K562 (cell line): Measurements from ENCODE around the gene USP35. TPM values are rescaled to one million over a fixed set of nuclear protein-coding genes. Genes with fewer than 3 reads are reported as not detected.

Experiments
- ATAC-seq: fragments of 200-7000 bp; cut with Tn5 transposase; 3 replicates; pipeline ENCODE4 v1.9.1; 2020; ENCODE audit warnings: moderate library complexity
- BruUV-seq: library from RNA; stranded (reverse); fragments of 400-500 nt; replicated peaks from 2 replicates; lab custom pipeline; 2021; lab: Mats Ljungman, UMichigan
- CTCF ChIA-PET: fragments of 300-600 bp; formaldehyde crosslinking; extraction: SDS; loops from one replicate; lab custom pipeline; 2021; ENCODE audit warnings: low intra/inter-chr PET ratio; lab: Yijun Ruan, JAX
- POLR2A ChIA-PET: fragments of 300-600, 350-650 bp; sonication (Branson Sonifier 250); formaldehyde crosslinking; extraction: SDS; loops from one replicate; lab custom pipeline; 2021; ENCODE audit warnings: antibody characterized with exemption, inconsistent platforms; lab: Yijun Ruan, JAX
- DNase-seq, 4 experiments: peaks; one replicate each; pipeline versions ENCODE4 v3.0.0 to v3.0.0-alpha.2; 2011 to 2018; ENCODE audit warnings: low spot score in 3 of 4, mixed read lengths in 3 of 4; ENCODE audit errors: extremely low read depth in 1 of 4
- FAIRE-seq: peaks from 2 replicates; lab custom pipeline; 2011; peaks lifted over from hg19 to GRCh38; lab: Jason Lieb, UNC
- H2AFZ ChIP-seq: 2 replicates; pipeline ENCODE4 v1.6.0; 2011; ENCODE audit warnings: low read depth, low read length, control low read depth, inconsistent platforms
- H3K27ac ChIP-seq: fragments of 200-600 bp; 3 replicates; pipeline ENCODE4 v1.8.0; 2011; ENCODE audit warnings: low read depth, mild to moderate bottlenecking, control low read depth, inconsistent platforms, low read length, moderate library complexity, mixed read lengths; ENCODE audit errors: extremely low read depth
- H3K27me3 ChIP-seq, 2 experiments: fragments of 300-600 bp in 1 of 2; 2 replicates in 1 of 2; 3 replicates in 1 of 2; pipeline versions ENCODE4 v1.6.0 to v1.8.0; 2011; ENCODE audit warnings: inconsistent platforms in 2 of 2, low read length in 2 of 2, mild to moderate bottlenecking in 1 of 2, mixed read lengths in 1 of 2, moderate library complexity in 1 of 2; ENCODE audit not compliant: control insufficient read depth in 2 of 2, insufficient read depth in 2 of 2
- H3K36me3 ChIP-seq: fragments of 300-600 bp; 3 replicates; pipeline ENCODE4 v1.8.0; 2011; ENCODE audit warnings: mild to moderate bottlenecking, low read length, inconsistent platforms; ENCODE audit not compliant: control insufficient read depth, insufficient read depth
- H3K4me1 ChIP-seq, 2 experiments: fragments of 200-600 bp in 1 of 2; replicated peaks in 1 of 2; 2 replicates in 1 of 2; 3 replicates in 1 of 2; pipeline versions ENCODE4 v1.5.1 to v1.8.0; 2011; ENCODE audit warnings: inconsistent platforms in 2 of 2, low read length in 2 of 2, mild to moderate bottlenecking in 1 of 2, mixed read lengths in 1 of 2, moderate library complexity in 1 of 2; ENCODE audit not compliant: control insufficient read depth in 2 of 2, insufficient read depth in 2 of 2
- H3K4me2 ChIP-seq: 2 replicates; pipeline ENCODE4 v1.6.1; 2011; ENCODE audit warnings: low read length, control low read depth, inconsistent platforms, mixed read lengths; ENCODE audit not compliant: insufficient read depth
- H3K4me3 ChIP-seq: fragments of 200-600 bp; sonication (generic), shearing (Covaris generic); 2 replicates; pipeline ENCODE4 v1.5.1; 2016; ENCODE audit warnings: control low read depth, inconsistent platforms
- H3K79me2 ChIP-seq: fragments of 200-600 bp; 3 replicates; pipeline ENCODE4 v1.8.0; 2011; ENCODE audit warnings: low read length, inconsistent platforms; ENCODE audit not compliant: control insufficient read depth, insufficient read depth
- H3K9ac ChIP-seq, 2 experiments: 2 replicates each; pipeline versions ENCODE4 v1.6.0 to v1.6.1; 2011; ENCODE audit warnings: low read depth in 2 of 2, low read length in 2 of 2, control low read depth in 1 of 2, inconsistent platforms in 1 of 2, mild to moderate bottlenecking in 1 of 2, mixed read lengths in 1 of 2; ENCODE audit not compliant: insufficient read depth in 1 of 2
- H3K9me1 ChIP-seq: one replicate; pipeline ENCODE4 v1.6.0; 2011; ENCODE audit warnings: inconsistent platforms, mild to moderate bottlenecking, low read length, moderate library complexity; ENCODE audit not compliant: control insufficient read depth, insufficient read depth
- H3K9me3 ChIP-seq: replicated peaks from 2 replicates; pipeline ENCODE4 v1.5.1; 2011; ENCODE audit warnings: low read depth, low read length, inconsistent platforms; ENCODE audit not compliant: control insufficient read depth, insufficient read depth
- H4K20me1 ChIP-seq: replicated peaks from 2 replicates; pipeline ENCODE4 v1.6.1; 2011; ENCODE audit warnings: low read length, inconsistent platforms, mixed read lengths; ENCODE audit not compliant: control insufficient read depth, insufficient read depth
- NFIC ChIP-seq: fragments of 450-650 bp; IDR thresholded peaks from 2 replicates; pipeline ENCODE4 v1.6.1; 2017; ENCODE audit warnings: mild to moderate bottlenecking, inconsistent platforms
- RAD21 ChIP-seq, 2 experiments: fragments of 250-450 bp in 1 of 2; fragments of 450-650 bp in 1 of 2; sonication (Bioruptor Pico) in 1 of 2; formaldehyde crosslinking in 1 of 2; IDR thresholded peaks in 1 of 2; conservative IDR thresholded peaks in 1 of 2; 2 replicates each; pipeline versions ENCODE4 v1.4.0 to v1.8.0; 2020 to 2022; ENCODE audit warnings: mild to moderate bottlenecking in 2 of 2, moderate library complexity in 1 of 2
- RCOR1 ChIP-seq, 2 experiments: IDR thresholded peaks; 2 replicates each; pipeline ENCODE4 v1.6.1; 2012; ENCODE audit warnings: low read depth in 2 of 2, low read length in 2 of 2, borderline replicate concordance in 1 of 2, improper control_type of control experiment in 1 of 2
- ZNF239 ChIP-seq: fragments of 250-450 bp; sonication (Bioruptor Pico); IDR thresholded peaks from 2 replicates; pipeline ENCODE4 v1.4.0; 2020; ENCODE audit warnings: mild to moderate bottlenecking
- WGBS: fragments of 100-300 bp; shearing (Covaris generic); methylation state at CpG from one replicate; pipeline ENCODE4 v1.1.6; 2016; ENCODE audit warnings: low coverage, mixed read lengths; ENCODE audit not compliant: insufficient coverage; ENCODE audit errors: missing lambda C conversion rate; 5-methylcytosine and 5-hydroxymethylcytosine counted together
- in situ Hi-C: fragments of 300-500 bp; cut with MboI; formaldehyde crosslinking; loops from 4 replicates; pipeline ENCODE4 v1.15.0; 2018; ENCODE audit warnings: inconsistent platforms, mixed read lengths
- intact Hi-C: fragments of 100-400 bp; cut with micrococcal nuclease; formaldehyde crosslinking; loops from 2 replicates; pipeline ENCODE4 v1.14.2; 2022
- polyA plus RNA-seq, 8 experiments: library from polyadenylated mRNA; depleted of rRNA in 4 of 8; stranded (reverse) in 5 of 8; unstranded in 3 of 8; fragments of >200 nt; fragmentation: Nextera tagmentation in 2 of 8; fragmentation: Illumina TruSeq in 1 of 8; extraction: Ambion mirVana in 2 of 8; extraction: Trizol in 1 of 8; gene quantifications; 2 replicates each; pipeline versions ENCODE4 v1.2.1 to v1.2.3, GENCODE V29; 2011 to 2014; ENCODE audit warnings: inconsistent platforms in 1 of 8, missing spikeins in 1 of 8
- total RNA-seq, 7 experiments: library from RNA; depleted of rRNA in 6 of 7; stranded (reverse); fragments of >200 nt in 6 of 7; fragmentation: Illumina TruSeq in 2 of 7; extraction: Trizol in 2 of 7; gene quantifications; 2 replicates each; pipeline versions ENCODE4 v1.2.1 to v1.2.3, GENCODE V29; 2011 to 2021; ENCODE audit warnings: low replicate concordance in 1 of 7

The USP35 gene
- total and polyA plus RNA-seq, 9 of the 15 experiments (the other 6 are each of a cell fraction or from before 2014, with no cell fraction given): 0.01 to 4.8 (median 3.6) TPM

- in situ Hi-C loops (no loop called here), intact Hi-C loops (no loop called here)
- ATAC-seq: no peak
- CTCF ChIA-PET: no interaction called here
- Histone ChIP-seq H3K9me3 (no peaks in the 10 kb centered on the region), H3K4me1 (peaks cover 41 to 50% of the 10 kb centered on the region in 2 experiments), H3K36me3 (no peaks in the 10 kb centered on the region; the same call in 2 of the 3 replicates), H4K20me1 (no peaks in the 10 kb centered on the region; the same call in 1 of the 2 replicates), H3K27me3 (no peaks in the 10 kb centered on the region), H3K27ac (no peak overlapping the region), H2AFZ (no peak overlapping the region), H3K4me2 (no peak overlapping the region), H3K79me2 (peaks cover 15% of the 10 kb centered on the region), H3K9me1 (no peaks in the 10 kb centered on the region), H3K4me3 (no peak overlapping the region), H3K9ac (no peak overlapping the region; a peak in 1 of 4 replicates)
- TF ChIP-seq NFIC (peak; percentile 66), RAD21 (CRISPR knock-in tag; conservative IDR thresholded peaks at IDR 0.05 in 1 of 2, IDR thresholded peaks at IDR 0.05 in 1 of 2) (no peak)
- DNase-seq: no peak
- POLR2A ChIA-PET: interaction anchor here (0.6 to 1.5 kb wide), 3 partner anchors 9 to 29 kb away, joined by 3 to 4 read pairs (median 3); no protein-coding TSS in a partner anchor
- 72% methylated on average over 3 of the region's 3 CpGs for whole genome bisulfite sequencing
- FAIRE-seq: no peak
- BruUV-seq: no TSS peak
These were observed 1.7 kb downstream of the USP35 start for GRCh38 chr11:78190374-78190773.

- peaks cover 15% of the 10 kb centered on the region for H3K79me2 ChIP-seq
These were observed 2.3 kb downstream of the USP35 start for GRCh38 chr11:78190871-78191538.

More at GRCh38 chr11:78190871-78191538, 2.3 kb downstream of the USP35 start:
- peak overlapping the region in 1 of 2 experiments; percentile 84; a peak in 2 of 4 replicates for H3K9ac ChIP-seq
- peaks cover 41 to 50% of the 10 kb centered on the region in 2 experiments for H3K4me1 ChIP-seq
- intact Hi-C loops (no loop called here), in situ Hi-C loops (no loop called here)
- H3K27me3 ChIP-seq: no peaks in the 10 kb centered on the region
- ChIA-PET POLR2A (interaction anchor here (0.6 kb wide), 3 partner anchors 16 to 113 kb away, joined by 3 to 4 read pairs (median 3); no protein-coding TSS in a partner anchor), CTCF (no interaction called here)
- no peaks in the 10 kb centered on the region for H3K36me3 ChIP-seq
- H3K4me3 ChIP-seq: no peak overlapping the region
- TF ChIP-seq ZNF239 (CRISPR knock-in tag): no peak
- 0 out of 4 replicates have a peak, but pooled peaks of 1 of the 2 experiments have one; percentile 38 for TF ChIP-seq RCOR1 (IDR thresholded peaks at IDR 0.05; ENCODE audit: borderline replicate concordance in 1 of 2, low read depth in 2 of 2, low read length in 2 of 2)
- TF ChIP-seq, all 486 proteins: peak for 1
- WGBS: 51% methylated on average over 14 of the region's 14 CpGs
- FAIRE-seq: no peak
- BruUV-seq: no TSS peak
- H4K20me1 ChIP-seq: no peaks in the 10 kb centered on the region; the same call in 1 of the 2 replicates
- no peak overlapping the region for H2AFZ ChIP-seq
- ATAC-seq: no peak
- H3K9me3 ChIP-seq: no peaks in the 10 kb centered on the region
- H3K9me1 ChIP-seq: no peaks in the 10 kb centered on the region
- DNase-seq: peak in 1 of 4 experiments; percentile 23
- no peak overlapping the region; the same call in 1 of the 2 replicates for H3K4me2 ChIP-seq
- no peak overlapping the region for H3K27ac ChIP-seq
